HL-60 (cell line): ENCODE data around the gene RNASE12.
"Not testable (repeated sequence)": the region's sequence is repeated elsewhere in the genome, so short reads cannot be mapped to it uniquely, and the experiment has no call there.

Source experiments
- DNase-seq, 2 experiments: peaks; one replicate each; pipeline ENCODE4 v3.0.0-alpha.2; 2010 to 2020; ENCODE audit warnings: low read depth in 1 of 2, low spot score in 1 of 2
- H3K27ac ChIP-seq: fragments of 250-450 bp; sonication (Bioruptor Pico); replicated peaks from 2 replicates; pipeline ENCODE4 v1.5.1; 2020; ENCODE audit warnings: mild to moderate bottlenecking, moderate library complexity
- H3K27me3 ChIP-seq: fragments of 250-450 bp; sonication (Bioruptor Pico); 2 replicates; pipeline ENCODE4 v1.5.1; 2021; ENCODE audit warnings: mild to moderate bottlenecking, moderate library complexity; ENCODE audit not compliant: insufficient read depth, poor library complexity, severe bottlenecking
- H3K4me3 ChIP-seq: replicated peaks from 2 replicates; pipeline ENCODE4 v1.5.1; 2011; ENCODE audit warnings: mild to moderate bottlenecking, control low read depth, low read length; ENCODE audit not compliant: insufficient read depth
- CTCF ChIP-seq: IDR thresholded peaks from one replicate; pipeline ENCODE4 v1.5.1; 2011; ENCODE audit warnings: low read length, control low read depth, inconsistent platforms; ENCODE audit not compliant: insufficient read depth
- GABPA ChIP-seq: IDR thresholded peaks from 2 replicates; pipeline ENCODE4 v1.6.1; 2012; ENCODE audit warnings: low read depth
- POLR2AphosphoS5 ChIP-seq: IDR thresholded peaks from 2 replicates; pipeline ENCODE4 v1.6.1; 2012; ENCODE audit warnings: low read depth
- REST ChIP-seq: IDR thresholded peaks from 2 replicates; pipeline ENCODE4 v1.6.1; 2012; ENCODE audit warnings: low read depth; ENCODE audit not compliant: insufficient replicate concordance
- SPI1 ChIP-seq: IDR thresholded peaks from 2 replicates; pipeline ENCODE4 v1.6.1; 2012; ENCODE audit warnings: low read depth, mild to moderate bottlenecking, borderline replicate concordance

The RNASE12 gene

DNA sequence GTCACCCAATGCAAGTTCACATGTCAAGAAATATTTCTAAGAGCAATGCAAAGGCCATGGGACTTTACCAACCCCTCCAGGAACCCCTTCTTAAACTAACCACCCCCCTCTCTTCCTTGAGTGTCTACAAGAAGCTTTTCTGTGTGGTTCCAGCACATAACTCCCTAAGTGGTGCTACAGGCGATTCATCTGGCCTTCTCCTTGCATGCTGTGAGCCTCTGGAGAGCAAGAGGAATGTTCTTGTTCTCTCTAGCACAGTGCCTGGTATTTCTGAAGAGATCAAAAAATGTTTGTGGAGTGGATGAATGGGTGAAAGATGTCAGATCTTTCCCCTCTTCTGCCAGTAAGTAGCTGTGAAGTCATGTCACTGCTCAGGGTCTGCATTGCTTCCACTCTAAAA lies 5.9 kb upstream of the RNASE12 start:
- no peak overlapping the region for H3K27ac ChIP-seq
- H3K4me3 ChIP-seq: no peak overlapping the region
- H3K27me3 ChIP-seq: no peaks in the 10 kb centered on the region
- no peak for DNase-seq
- TF ChIP-seq CTCF (no peak), SPI1 (no peak), REST (no peak), POLR2AphosphoS5 (no peak), GABPA (no peak)

GRCh38 chr14:20595726-20596125 lies 4.5 kb upstream of the RNASE12 start:
- DNase-seq, H3K27me3 ChIP-seq, H3K27ac ChIP-seq, H3K4me3 ChIP-seq: not testable (repeated sequence)

DNA sequence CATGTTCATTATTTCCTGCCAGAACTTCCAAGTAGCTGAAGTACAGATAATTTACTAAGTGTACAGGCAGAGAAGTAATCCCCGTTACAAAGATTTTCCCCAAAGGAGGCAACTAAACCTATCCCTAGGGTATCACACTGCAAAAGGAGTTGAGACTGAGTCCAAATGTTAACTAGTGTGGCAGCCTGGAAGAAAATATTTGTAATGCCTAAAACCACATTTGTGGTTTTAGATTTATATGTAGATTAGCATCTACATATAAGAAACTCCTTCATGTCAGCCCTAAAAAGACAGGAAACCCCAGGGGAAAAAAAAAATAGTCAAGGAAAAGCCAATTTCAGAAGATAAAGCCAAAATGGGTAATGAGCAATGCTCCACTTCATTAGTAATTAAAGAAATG lies 1.4 kb upstream of the RNASE12 start:
- Histone ChIP-seq H3K27me3 (no peaks in the 10 kb centered on the region), H3K4me3 (no peak overlapping the region), H3K27ac (no peak overlapping the region)
- DNase-seq: no peak
- TF ChIP-seq SPI1 (no peak), POLR2AphosphoS5 (no peak), GABPA (no peak), REST (no peak), CTCF (no peak)

GRCh38 chr14:20587489-20588154 lies 3.6 kb downstream of the RNASE12 start, which contains the start of gene RNASE11:
RNASE11 (minus strand) TSS chr14:20588001.
- Histone ChIP-seq H3K4me3 (no peak within 1 kb of the TSS), H3K27me3 (no peaks in the 10 kb centered on the region), H3K27ac (no peak within 1 kb of the TSS)
- no peak for TF ChIP-seq GABPA
- DNase-seq: no peak

GRCh38 chr14:20583908-20584307 lies 7.3 kb downstream of the RNASE12 start:
- DNase-seq: peak; percentile 43 to 77
- TF ChIP-seq POLR2AphosphoS5: 0 out of 2 replicates have a peak, but pooled peaks have one; percentile 49
- TF ChIP-seq CTCF: no peak
- Histone ChIP-seq H3K27ac (peak overlapping the region; percentile 79), H3K4me3 (no peak overlapping the region), H3K27me3 (no peaks in the 10 kb centered on the region)
